Mammary epithelial cell (primary cell): ENCODE data around the gene NR2F2.

Experiments used
- CTCF ChIP-seq, 2 donors: IDR thresholded peaks in 1 of 2; conservative IDR thresholded peaks in 1 of 2; 2 replicates each; pipeline ENCODE4 v1.5.1; 2011 to 2012; ENCODE audit warnings: inconsistent platforms in 2 of 2, low read length in 2 of 2, mild to moderate bottlenecking in 2 of 2, control low read depth in 1 of 2, low read depth in 1 of 2; ENCODE audit not compliant: insufficient read depth in 1 of 2; ENCODE audit errors: extremely low read depth in 1 of 2
- EZH2 ChIP-seq: IDR thresholded peaks from 2 replicates; pipeline ENCODE4 v1.6.1; 2012; ENCODE audit warnings: low read length, inconsistent platforms, borderline replicate concordance

- no peak for TF ChIP-seq CTCF (conservative IDR thresholded peaks at IDR 0.05 in 1 of 2, IDR thresholded peaks at IDR 0.05 in 1 of 2; ENCODE audit: extremely low read depth in 1 of 2, insufficient read depth in 1 of 2, low read depth in 1 of 2, low read length in 2 of 2)
- no peak for TF ChIP-seq EZH2
These were observed 22.6 kb upstream of the NR2F2 start for GRCh38 chr15:96307856-96308394.
